NCI-H2227 (cell line): Measurements from ENCODE around the gene TENM3.

ENCODE experiments used
- DNase-seq: peaks from one replicate; lab custom pipeline; 2025; ENCODE audit not compliant: unreplicated experiment; lab: John Stamatoyannopoulos, UW

TENM3 gene

DNA sequence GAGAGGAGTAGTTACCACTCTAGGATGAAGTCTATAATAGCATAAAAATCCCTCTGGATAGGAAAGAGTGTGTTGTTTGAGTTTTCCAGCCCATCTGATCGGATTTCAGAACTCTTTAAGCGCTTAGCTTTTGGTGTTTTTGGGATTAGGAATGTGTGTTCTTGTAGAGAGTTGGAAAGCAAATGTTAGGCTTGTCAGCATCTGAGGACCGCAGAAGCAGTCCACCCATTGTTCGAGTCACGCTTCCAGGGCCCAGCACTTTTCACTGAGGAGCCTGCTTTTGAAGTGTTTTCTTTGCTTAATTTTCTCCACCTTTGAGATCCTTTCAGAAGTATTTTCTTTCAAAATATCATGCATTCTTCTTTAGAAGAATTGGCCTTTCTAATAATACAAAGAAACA lies 306.2 kb downstream of the TENM3 start:
- no peak for DNase-seq

DNA sequence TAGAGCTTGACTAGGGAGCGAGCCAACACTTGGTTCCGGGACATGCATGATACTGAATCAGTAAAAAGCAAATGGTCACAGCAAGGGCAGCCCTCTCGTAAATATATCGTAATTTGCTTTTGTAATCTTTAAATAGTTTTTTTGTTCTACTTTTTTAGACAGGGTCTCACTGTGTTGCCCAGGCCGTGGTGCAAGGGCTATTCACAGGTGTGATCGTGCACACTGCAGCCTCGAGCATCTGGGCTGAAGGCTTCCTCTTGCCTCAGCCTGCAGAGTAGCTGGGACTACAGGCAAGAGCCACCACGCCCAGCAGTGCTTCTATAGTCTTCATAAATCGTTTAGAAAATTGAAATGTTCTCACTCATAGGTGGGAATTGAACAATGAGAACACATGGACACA lies 309.7 kb downstream of the TENM3 start:
- DNase-seq = no peak

DNA sequence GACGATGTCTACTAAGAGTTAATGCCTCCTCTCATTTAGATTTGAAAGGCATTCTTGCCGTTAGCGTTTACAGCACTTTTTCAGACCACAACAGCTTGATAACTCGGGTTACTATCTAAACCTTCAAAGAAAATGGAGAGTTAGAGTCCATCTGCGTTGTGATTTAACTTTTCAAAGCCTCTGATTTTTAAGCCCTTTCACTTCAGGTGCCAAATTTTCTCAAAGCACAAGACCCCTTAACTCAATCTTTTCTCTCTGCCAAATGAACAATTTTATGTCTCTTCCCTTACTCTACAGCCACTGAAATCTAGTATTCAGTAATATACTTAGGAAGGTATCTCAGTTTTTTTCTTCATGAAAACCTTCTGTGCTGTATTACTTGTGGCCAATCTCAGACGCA lies 310.5 kb downstream of the TENM3 start:
- no peak for DNase-seq

DNA sequence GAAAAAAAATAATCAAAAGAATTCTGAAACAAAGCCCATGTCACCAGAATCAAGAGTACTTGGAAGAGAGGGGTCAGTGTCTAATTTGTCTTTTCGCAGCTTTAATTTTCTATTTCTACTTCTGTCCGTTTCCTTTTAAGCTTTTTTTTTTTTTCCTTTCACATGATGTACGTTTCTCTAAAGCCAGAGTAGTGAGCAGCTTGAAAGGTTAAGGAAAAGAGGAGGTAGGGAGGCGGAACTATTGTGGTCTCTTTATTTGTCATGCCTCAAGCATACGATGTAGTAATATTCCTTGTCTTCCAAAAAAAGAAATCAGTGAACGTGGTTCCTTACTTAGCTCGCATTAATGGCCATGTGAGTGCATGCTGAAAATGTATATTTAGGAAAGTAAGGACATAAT lies 311.5 kb downstream of the TENM3 start:
- no peak for DNase-seq

DNA sequence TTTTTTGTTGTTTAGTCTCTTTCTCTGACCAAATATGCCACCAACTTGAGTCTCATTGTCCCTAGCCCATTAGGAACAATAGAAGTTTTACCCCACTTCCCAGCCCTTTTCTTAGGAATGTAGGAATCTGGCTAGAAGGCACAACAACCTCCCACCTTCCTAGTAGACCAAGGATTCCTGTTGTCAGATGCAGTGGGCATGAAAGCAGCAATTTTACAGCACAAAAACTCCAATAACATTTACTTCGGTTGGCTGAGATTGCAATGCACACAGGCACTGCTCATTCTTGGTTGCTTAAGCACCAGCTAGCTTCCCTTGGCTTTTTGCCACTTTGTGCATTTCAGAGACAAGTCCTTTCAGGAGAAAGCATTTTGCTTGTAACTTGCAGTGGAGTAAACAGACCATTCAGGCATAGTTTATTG lies 312.8 kb downstream of the TENM3 start:
- no peak for DNase-seq

DNA sequence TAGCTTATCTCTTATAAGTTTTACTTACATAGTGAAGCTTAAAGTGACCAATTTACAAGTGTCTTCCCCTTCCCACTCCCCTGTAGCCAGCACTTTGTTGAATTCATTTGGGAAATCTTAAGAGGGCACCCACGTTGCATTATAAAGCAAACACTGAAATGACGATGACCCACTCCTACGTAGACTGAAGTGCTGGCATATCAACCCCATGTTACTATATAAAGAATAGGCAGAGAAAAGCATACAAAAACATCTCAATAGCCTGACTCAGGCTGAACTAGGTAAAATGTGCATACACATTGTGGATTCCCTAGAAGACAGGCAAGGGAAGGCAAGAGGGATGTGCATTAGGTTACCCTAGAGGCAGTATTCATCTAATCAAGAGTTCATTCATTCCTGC lies 313.4 kb downstream of the TENM3 start:
- DNase-seq = no peak

DNA sequence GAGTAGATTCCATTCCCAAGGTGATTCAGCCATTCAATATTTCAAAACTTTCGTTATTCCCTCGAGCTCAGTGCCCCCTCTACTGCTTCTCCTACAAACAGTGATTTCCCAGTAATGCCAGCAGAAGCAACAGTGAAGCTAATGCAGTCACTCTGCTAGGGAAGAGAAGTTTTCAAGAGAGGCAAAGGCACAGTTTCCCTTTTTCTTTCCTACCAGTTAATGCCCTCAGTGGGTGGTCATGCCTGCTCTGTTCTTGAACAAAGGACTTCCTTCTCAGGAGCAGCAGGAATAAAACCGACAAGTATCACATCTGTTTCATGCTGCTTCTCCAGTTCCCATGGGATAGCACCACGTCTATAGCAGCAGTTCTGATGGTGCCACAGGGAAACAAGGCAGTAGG lies 317.2 kb downstream of the TENM3 start:
- DNase-seq = peak; percentile 13

DNA sequence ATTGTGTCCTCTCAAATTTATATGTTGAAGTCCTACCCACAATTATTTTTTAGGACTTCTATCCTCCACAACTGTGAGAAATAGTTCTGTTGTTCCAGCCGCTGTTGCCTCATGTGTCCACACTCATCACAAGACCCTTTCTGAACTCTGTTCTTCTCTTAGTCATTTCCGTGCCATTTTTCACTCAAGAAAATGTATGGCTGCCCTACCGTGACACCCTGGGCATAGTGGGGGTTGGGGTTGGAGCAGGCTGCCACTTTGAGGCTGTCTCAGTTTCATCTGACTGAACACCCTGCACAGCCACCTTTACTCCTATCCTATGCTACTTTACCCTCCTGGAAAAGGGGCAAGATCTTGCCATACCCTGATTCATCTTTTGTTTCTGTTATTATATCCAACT lies 319.1 kb downstream of the TENM3 start:
- DNase-seq = no peak

DNA sequence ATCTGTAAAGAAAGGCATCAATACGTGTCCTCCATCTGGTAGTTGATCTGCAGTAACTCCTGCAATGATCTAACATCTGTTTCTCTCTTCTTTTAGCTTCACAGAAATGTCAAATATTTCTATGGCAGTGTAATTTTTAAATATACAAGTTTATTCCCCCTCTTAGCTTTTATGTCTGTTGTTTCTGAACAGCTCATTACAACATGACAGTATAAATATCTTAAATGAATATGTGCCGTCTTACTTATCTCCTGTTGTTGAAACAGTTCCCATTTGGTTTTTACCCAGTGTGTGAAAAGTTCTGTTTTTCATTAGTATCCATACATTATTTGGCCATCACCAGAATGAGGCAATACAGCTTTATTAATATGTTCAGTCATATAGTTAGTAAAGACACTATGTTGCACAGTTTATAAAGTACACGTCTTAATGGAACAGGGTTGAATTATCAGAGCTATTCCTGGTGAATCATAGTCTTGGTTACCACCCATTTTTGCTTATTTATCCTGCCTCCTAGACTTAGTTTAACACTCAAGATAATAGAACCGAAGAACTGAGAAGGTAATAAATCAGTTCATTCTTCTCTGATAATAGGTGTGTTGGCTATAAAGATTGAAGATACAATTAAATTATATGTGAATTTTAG lies 321.6 kb downstream of the TENM3 start:
- DNase-seq = no peak

DNA sequence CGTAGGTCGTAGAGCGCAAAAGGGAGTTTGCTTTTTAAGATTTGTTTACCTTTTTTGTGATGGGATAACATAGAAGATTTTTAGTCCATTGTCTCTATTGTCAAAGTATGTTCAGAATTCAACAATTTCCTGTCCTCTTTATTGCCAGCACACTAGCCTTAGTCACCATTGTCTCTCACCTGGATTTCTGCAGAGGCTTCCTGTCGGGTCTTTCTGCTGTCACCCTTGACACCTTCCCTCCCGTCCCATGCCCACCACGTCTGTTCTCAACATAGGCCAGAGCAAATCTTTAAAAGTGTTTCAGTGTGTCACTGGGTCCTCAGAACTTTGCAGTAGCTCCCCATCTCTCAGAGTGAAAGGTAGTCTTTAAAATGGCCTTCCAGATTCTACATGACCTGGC lies 323.9 kb downstream of the TENM3 start:
- DNase-seq = no peak

DNA sequence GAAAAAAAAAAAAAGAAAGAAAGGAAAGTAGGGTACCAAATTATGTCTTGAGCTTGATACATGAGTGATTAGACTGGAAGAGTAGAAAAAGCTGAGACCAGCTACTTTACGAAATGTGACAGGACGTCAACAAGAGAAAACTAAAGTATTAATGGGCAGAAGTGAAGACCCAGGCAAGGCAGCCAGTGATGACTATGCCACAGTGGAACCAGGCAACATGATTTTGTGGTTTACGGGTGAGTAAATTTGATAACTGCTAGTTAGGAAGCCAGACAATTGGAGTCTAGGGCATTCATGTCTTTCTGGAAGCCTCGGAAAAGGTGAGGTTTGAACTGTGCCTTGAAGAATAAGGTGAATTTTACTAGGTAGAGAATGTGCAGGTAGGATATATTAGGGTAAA lies 326.4 kb downstream of the TENM3 start:
- DNase-seq = no peak

DNA sequence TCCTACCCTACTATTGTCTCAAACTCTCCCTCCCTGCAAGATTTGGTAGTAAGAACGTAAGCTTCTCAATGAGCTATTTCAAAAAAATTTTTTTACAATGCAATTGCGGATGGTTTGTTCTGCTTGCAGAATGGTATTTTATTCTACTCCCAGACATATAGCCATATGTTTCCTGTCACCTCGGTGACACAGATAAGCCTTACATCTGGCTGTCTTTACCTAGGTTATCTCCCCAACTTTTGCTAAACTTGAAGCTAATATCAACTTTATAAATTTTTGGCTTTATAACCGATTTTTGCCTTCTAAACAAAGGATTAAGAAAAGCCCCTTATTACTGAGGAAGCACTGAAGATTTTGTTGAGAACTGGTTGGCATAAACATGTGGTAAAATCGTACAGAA lies 331.5 kb downstream of the TENM3 start:
- DNase-seq = no peak

DNA sequence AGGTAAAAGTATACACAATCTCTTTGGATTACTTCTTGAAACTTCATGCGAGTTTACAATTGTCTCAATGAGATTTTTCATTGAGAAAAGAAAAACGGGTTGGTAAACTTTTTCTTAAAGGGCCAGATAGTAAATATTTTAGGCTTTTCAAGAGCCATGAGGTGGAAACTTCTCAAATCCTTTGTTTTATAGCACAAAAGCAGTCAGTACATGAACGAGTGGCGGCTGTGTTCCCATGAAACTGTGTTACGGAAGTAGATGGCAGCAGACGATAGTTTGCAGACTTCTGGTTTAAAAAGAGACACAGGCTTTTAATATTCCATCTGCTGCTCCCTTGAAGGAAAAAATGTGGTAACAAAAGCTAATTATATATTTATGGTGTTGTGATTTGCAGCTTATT lies 332.0 kb downstream of the TENM3 start:
- no peak for DNase-seq

DNA sequence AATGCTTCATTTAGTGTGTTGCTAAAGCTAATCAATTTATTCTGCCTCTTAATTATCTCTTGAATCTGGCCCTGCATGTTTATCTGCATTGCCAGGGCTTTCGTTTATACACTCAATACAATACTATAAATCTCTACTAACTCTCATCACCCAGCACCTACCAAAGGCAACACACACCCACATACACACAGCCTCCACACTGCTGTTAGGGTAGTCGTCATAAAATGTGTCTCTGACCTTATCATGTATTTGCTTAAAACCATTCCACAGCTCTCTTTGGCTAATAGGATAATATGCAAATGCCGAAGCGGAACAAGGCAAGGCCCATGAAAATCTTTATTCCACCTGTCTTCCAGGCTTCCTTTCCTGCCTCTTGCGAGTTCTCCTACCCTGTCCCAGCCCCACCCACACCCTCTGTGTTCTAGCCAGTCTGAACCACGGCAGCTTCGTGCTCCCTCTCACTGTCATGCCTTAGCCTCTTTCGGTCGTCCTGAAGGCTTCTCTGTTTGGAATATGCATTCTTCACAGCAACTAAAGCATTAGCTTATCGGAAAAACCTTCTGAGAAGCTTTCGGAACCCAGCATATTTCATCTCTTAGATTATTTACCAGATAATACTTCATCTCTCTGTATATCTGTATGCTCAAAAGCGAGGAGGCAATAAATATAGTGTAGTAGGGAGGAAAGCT lies 333.5 kb downstream of the TENM3 start:
- DNase-seq = no peak

DNA sequence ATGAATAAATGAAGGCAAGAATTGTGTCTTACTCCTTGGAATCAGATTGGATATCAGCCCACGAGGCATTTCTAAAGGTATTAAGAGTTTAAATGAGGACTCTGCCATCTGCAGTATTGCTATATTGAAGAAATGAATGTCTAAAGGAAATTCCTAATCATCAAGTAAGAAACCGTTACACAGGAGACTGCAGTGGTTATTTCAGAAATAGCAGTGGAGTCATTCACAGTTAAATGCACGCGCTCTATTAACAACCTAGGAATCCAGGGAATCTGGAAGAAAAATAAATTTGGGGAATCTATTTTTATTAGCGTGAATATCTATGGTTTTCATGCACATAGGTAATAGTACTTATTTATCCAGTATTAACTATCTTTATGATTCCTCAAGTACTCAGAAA lies 334.2 kb downstream of the TENM3 start:
- no peak for DNase-seq

DNA sequence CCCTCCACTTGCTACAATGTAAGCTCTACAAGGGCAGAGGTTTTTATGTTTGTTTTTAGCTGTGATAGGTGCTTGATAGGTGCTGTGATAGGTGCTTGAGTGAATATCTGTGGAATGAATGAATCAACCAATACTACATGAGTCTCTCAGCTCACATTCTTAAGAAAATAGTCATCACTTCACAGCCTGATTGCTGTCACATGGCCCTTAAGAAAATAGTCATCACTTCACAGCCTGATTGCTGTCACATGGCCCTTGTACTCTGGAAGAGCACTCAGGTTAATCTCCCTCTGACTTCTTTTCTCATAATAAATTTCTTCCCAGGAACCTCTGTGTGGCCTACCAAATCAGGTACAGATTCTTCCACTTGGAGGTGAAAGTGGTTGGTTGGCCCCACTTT lies 335.2 kb downstream of the TENM3 start:
- DNase-seq = no peak

DNA sequence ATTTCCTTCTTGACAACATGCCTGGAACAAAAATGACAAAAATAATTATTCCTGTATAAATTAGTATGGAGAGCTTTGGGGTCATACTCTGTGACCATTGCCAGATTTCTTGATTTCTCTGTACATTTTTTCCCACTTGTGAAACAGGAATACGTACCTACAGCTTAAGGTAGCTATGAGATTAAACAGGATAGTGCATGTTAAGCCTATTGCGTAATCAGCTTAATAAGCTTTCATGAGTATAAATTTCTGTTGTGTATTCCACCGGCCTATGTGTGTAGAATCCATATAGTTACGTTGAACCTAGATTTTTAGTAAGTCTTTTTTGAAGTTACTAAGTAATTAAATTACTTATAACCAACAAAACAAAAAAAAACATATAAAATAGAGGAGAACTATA lies 339.0 kb downstream of the TENM3 start:
- DNase-seq = no peak

DNA sequence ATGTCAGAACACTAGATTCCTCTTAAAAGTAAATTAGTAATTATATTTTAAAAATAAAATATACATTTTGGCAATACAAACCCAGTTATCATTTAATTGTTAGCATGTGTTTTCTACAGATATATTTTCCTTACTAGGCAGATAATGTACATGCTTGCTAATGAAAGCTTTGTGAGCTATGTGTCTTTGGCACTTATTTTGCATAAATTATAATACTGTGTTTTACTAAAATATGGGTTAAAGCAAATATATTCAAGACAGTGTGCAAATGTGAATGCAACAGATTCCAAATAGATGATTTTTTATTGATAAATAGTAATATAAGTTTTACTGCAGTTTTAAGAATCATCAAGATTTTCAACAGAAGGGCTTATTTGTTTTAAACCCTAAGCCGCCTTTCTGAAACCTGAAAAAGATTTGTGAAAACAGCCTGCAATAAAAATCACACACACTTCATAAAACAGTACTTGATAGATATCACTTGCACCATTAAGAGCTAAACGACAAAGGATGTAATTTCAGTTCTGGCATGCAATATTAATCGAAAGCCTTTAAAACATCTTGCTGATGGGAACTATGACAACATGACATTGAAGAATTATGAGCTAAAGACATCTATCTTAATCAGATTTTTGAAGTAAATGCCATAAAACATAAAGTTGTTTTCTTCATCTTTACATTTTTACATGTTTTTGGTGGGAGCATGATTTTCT lies 340.7 kb downstream of the TENM3 start:
- DNase-seq = no peak

DNA sequence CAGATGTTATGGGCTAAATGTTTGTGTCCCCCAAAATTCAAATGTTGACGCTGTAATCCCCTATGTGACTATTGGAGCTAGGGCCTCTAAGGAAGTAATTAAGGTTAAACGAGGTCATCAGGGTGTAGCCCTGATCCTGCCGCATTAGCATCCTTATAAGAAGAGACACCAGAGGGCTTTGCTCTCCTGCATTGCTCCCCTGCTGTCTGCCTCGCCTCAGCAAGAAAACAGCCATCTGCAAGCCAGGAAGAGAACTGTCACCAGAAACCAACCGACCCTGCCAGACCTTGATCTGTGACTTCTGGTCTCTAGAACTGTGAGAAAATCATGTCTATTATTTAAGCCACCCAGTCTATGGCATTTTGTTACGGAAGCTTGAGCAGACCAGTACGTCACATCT lies 342.1 kb downstream of the TENM3 start:
- DNase-seq = no peak

DNA sequence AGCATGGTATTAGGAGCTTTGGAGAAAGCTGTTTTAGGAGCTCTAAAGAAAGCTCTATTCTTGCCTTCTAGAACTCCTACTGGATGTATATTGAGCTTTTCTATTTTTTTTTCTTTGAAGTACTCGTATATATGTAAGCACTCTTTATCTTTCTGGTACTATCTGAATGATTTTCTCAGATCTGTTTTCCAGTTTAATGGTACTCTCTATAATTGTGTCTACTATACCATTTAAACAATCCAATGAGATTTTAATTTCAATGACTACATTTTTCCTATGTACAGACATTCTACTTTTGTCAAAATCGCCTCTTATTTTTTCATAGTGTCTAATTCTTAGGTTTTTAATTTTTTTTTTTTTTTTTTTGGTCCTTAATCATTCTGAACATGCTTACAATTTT lies 345.9 kb downstream of the TENM3 start:
- DNase-seq = no peak

DNA sequence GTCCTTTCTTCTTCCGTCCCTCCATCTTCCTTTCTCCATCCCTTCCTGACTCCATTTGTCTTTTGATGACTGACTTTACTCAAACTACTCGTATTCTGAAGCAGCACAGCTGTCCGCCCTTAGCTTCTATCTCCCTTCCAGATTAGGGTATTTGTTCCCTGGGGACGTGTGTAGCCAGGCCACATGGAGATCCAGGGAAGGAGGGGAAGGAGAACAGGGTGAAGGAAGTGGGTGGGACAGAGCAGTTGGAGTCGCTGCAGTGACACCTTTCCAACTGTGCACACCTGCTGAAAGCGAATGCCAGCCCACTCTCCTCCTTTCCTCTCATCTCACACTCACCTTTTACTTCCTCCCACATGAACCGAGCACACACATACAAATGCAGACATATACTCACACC lies 350.2 kb downstream of the TENM3 start:
- DNase-seq = no peak

DNA sequence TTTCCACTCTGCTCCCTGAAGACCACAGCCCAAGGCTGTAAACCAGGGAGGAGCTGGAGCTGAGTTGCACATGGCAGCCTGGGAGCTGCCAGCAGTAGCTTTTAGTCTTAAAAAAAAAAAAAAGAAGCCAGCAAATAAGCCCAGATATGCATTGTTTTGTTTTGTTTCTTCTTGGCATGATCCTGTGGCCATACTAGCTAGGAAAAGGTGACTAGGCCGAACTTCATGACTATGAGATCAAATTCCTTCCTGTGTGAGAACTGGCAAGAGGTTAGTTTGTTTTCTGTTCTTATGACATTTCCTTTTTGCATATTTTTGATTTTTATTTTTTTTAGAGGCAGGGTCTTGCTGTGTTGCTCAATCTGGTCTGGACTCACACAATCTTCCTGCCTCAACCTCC lies 350.7 kb downstream of the TENM3 start:
- no peak for DNase-seq

DNA sequence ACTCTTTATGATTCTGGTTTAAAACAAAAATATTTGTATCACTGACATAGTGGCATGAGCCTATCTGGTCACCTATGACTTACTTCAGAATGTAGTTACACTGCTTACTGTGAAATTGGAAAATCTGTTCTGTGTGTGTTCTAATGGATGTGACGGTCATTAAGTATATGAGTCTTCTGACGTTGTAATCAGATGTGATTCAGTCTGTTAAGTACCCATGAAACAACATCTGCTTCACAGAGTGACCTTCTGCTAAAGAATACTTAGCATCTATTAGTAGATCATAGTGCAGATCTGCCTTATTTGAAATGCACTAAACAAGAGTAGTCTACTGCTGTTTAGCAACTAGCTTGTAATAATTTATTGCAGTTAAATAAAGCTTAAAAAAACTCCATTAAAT lies 356.9 kb downstream of the TENM3 start:
- DNase-seq = peak; percentile 25
